GM18517 (cell line): ENCODE results near the gene MUC4.
"Not testable (repeated sequence)": the region's sequence is repeated elsewhere in the genome, so short reads cannot be mapped to it uniquely, and the experiment has no call there.

Experiments used
- ATAC-seq: cut with Tn5 transposase; IDR thresholded peaks from one replicate; pipeline ENCODE4 v1.9.1; 2021; ENCODE audit warnings: mild to moderate bottlenecking, moderate library complexity; ENCODE audit not compliant: unreplicated experiment

MUC4 gene

GRCh38 chr3:195813916-195814640 lies 2.3 kb upstream of the MUC4 start:
- ATAC-seq, result no peak

- no peak for ATAC-seq
These were observed 637 bp upstream of the MUC4 start for GRCh38 chr3:195812366-195812765.

GRCh38 chr3:195810455-195810845 lies 1.3 kb downstream of the MUC4 start:
- ATAC-seq, result no peak

- ATAC-seq, result no peak
These were observed 1.8 kb downstream of the MUC4 start for GRCh38 chr3:195809796-195810454.

- no peak for ATAC-seq
These were observed 2.4 kb downstream of the MUC4 start for GRCh38 chr3:195809291-195809785.

GRCh38 chr3:195808741-195809290 lies 2.9 kb downstream of the MUC4 start:
- ATAC-seq, result no peak

GRCh38 chr3:195807681-195808121 lies 4.0 kb downstream of the MUC4 start:
- ATAC-seq, result no peak

GRCh38 chr3:195806916-195807231 lies 4.9 kb downstream of the MUC4 start:
- ATAC-seq, result no peak

- no peak for ATAC-seq
These were observed 5.4 kb downstream of the MUC4 start for GRCh38 chr3:195806211-195806915.

GRCh38 chr3:195805588-195805987 lies 6.1 kb downstream of the MUC4 start:
- not testable (repeated sequence) for ATAC-seq

GRCh38 chr3:195805181-195805580 lies 6.5 kb downstream of the MUC4 start:
- ATAC-seq, result no peak

- ATAC-seq, result no peak
These were observed 8.3 kb downstream of the MUC4 start for GRCh38 chr3:195803289-195803908.

GRCh38 chr3:195802795-195803194 lies 8.9 kb downstream of the MUC4 start:
- ATAC-seq, result no peak

GRCh38 chr3:195802261-195802701 lies 9.4 kb downstream of the MUC4 start:
- no peak for ATAC-seq

GRCh38 chr3:195801251-195802183 lies 10.2 kb downstream of the MUC4 start:
- ATAC-seq, result no peak

GRCh38 chr3:195800240-195800639 lies 11.5 kb downstream of the MUC4 start:
- no peak for ATAC-seq

- no peak for ATAC-seq
These were observed 14.9 kb downstream of the MUC4 start for GRCh38 chr3:195796795-195797194.

- ATAC-seq, result no peak
These were observed 17.0 kb downstream of the MUC4 start for GRCh38 chr3:195794708-195795107.

GRCh38 chr3:195792621-195793020 lies 19.1 kb downstream of the MUC4 start:
- not testable (repeated sequence) for ATAC-seq

GRCh38 chr3:195790901-195791300 lies 20.8 kb downstream of the MUC4 start:
- no peak for ATAC-seq
